H1 (cell line): ENCODE data around the gene GALNT9. TPM values are rescaled to one million over a fixed set of nuclear protein-coding genes. Genes with fewer than 3 reads are reported as not detected.

Experiments
- CTCF ChIA-PET: fragments of 300-600 bp; sonication (Branson Sonifier 250); formaldehyde crosslinking; loops from one replicate; lab custom pipeline; 2021; ENCODE audit not compliant: partially characterized antibody; lab: Charles Lee
- POLR2A ChIA-PET: fragments of 300-600 bp; sonication (Branson Sonifier 250); formaldehyde crosslinking; loops from one replicate; lab custom pipeline; 2021; ENCODE audit warnings: inconsistent platforms; ENCODE audit not compliant: partially characterized antibody; lab: Charles Lee
- DNase-seq, 2 experiments: peaks; one replicate each; pipeline versions ENCODE4 v3.0.0 to v3.0.0-alpha.2; 2010 to 2022; ENCODE audit warnings: low spot score in 2 of 2, low read depth in 1 of 2, mixed read lengths in 1 of 2
- FAIRE-seq: peaks from 2 replicates; lab custom pipeline; 2011; peaks lifted over from hg19 to GRCh38; lab: Jason Lieb, UNC
- H2AFZ ChIP-seq: 2 replicates; pipeline ENCODE4 v1.8.1; 2012; ENCODE audit warnings: low read length, inconsistent platforms
- H2AK5ac ChIP-seq: 2 replicates; pipeline ENCODE4 v1.6.1; 2013; ENCODE audit warnings: low read depth, low read length
- H2BK120ac ChIP-seq: replicated peaks from 2 replicates; pipeline ENCODE3; 2013; ENCODE audit warnings: low read depth, low read length, inconsistent platforms
- H2BK12ac ChIP-seq: 2 replicates; pipeline ENCODE4 v1.6.1; 2013; ENCODE audit warnings: low read depth, low read length
- H2BK15ac ChIP-seq: 2 replicates; pipeline ENCODE4 v1.6.1; 2013; ENCODE audit warnings: low read length
- H2BK20ac ChIP-seq: 2 replicates; pipeline ENCODE4 v1.6.1; 2013; ENCODE audit warnings: low read length
- H2BK5ac ChIP-seq: 2 replicates; pipeline ENCODE4 v1.6.1; 2013; ENCODE audit warnings: low read depth, low read length
- H3K14ac ChIP-seq: 2 replicates; pipeline ENCODE4 v1.6.1; 2013; ENCODE audit warnings: inconsistent platforms; ENCODE audit not compliant: insufficient read length
- H3K18ac ChIP-seq: 2 replicates; pipeline ENCODE4 v1.6.1; 2013; ENCODE audit warnings: low read length; ENCODE audit errors: extremely low read depth
- H3K23ac ChIP-seq: 2 replicates; pipeline ENCODE4 v1.6.1; 2013; ENCODE audit warnings: inconsistent platforms; ENCODE audit not compliant: insufficient read length
- H3K23me2 ChIP-seq: 2 replicates; pipeline ENCODE4 v1.6.1; 2013; ENCODE audit warnings: low read depth, low read length
- H3K27ac ChIP-seq: 2 replicates; pipeline ENCODE4 v1.6.1; 2011; ENCODE audit warnings: low read depth, low read length, inconsistent platforms
- H3K27me3 ChIP-seq, 4 experiments: replicated peaks in 1 of 4; 1 replicate in 1 of 4; 2 replicates in 3 of 4; pipeline versions ENCODE4 v1.6.1 to v1.8.1; 2011 to 2013; ENCODE audit warnings: low read length in 3 of 4, mild to moderate bottlenecking in 3 of 4, inconsistent platforms in 2 of 4, mixed read lengths in 2 of 4, moderate library complexity in 1 of 4; ENCODE audit not compliant: control insufficient read depth in 3 of 4, insufficient read depth in 3 of 4; ENCODE audit errors: extremely low read depth in 1 of 4
- H3K36me3 ChIP-seq, 4 experiments: 2 replicates each; pipeline versions ENCODE4 v1.6.1 to v1.8.1; 2011 to 2013; ENCODE audit warnings: mild to moderate bottlenecking in 4 of 4, low read length in 3 of 4, moderate library complexity in 2 of 4, control low read depth in 1 of 4, inconsistent platforms in 1 of 4; ENCODE audit not compliant: insufficient read depth in 4 of 4, control insufficient read depth in 2 of 4
- H3K4ac ChIP-seq: replicated peaks from 2 replicates; pipeline ENCODE3; 2013; ENCODE audit warnings: low read length, low read depth, mixed read lengths, inconsistent platforms; ENCODE audit not compliant: insufficient read length
- H3K4me1 ChIP-seq, 4 experiments: replicated peaks in 1 of 4; 1 replicate in 1 of 4; 2 replicates in 3 of 4; pipeline versions ENCODE4 v1.6.1 to v1.8.1; 2011 to 2013; ENCODE audit warnings: low read length in 3 of 4, inconsistent platforms in 2 of 4, mixed read lengths in 1 of 4; ENCODE audit not compliant: insufficient read depth in 4 of 4, control insufficient read depth in 3 of 4
- H3K4me2 ChIP-seq, 2 experiments: 2 replicates each; pipeline versions ENCODE4 v1.6.1 to v1.8.1; 2011 to 2013; ENCODE audit warnings: low read depth in 2 of 2, low read length in 2 of 2, control low read depth in 1 of 2, inconsistent platforms in 1 of 2, mild to moderate bottlenecking in 1 of 2; ENCODE audit not compliant: insufficient read depth in 1 of 2
- H3K4me3 ChIP-seq, 4 experiments: fragments of 200-600, 300-600 bp in 1 of 4; sonication (generic), shearing (Covaris generic), sonication (Bioruptor Twin) in 1 of 4; 2 replicates each; pipeline versions ENCODE4 v1.5.1 to v1.8.1; 2011 to 2016; ENCODE audit warnings: low read length in 4 of 4, low read depth in 3 of 4, control low read depth in 2 of 4, inconsistent platforms in 2 of 4, mild to moderate bottlenecking in 2 of 4, mixed read lengths in 1 of 4, moderate library complexity in 1 of 4; ENCODE audit not compliant: insufficient read depth in 2 of 4; ENCODE audit errors: extremely low read depth in 1 of 4
- H3K56ac ChIP-seq: replicated peaks from 2 replicates; pipeline ENCODE3; 2013; ENCODE audit warnings: low read depth, mild to moderate bottlenecking, mixed read lengths, low read length, inconsistent platforms; ENCODE audit not compliant: insufficient read length
- H3K79me1 ChIP-seq: 2 replicates; pipeline ENCODE4 v1.6.1; 2013; ENCODE audit warnings: low read depth, low read length, control low read depth
- H3K79me2 ChIP-seq, 2 experiments: 2 replicates each; pipeline versions ENCODE4 v1.6.1 to v1.8.1; 2012 to 2013; ENCODE audit warnings: low read length in 2 of 2, mild to moderate bottlenecking in 2 of 2, inconsistent platforms in 1 of 2; ENCODE audit not compliant: insufficient read depth in 2 of 2, control insufficient read depth in 1 of 2
- H3K9ac ChIP-seq, 4 experiments: replicated peaks in 1 of 4; 1 replicate in 1 of 4; 2 replicates in 3 of 4; pipeline versions ENCODE4 v1.6.1 to v1.8.1; 2011 to 2013; ENCODE audit warnings: low read depth in 3 of 4, low read length in 3 of 4, control low read depth in 2 of 4, mild to moderate bottlenecking in 2 of 4, moderate library complexity in 2 of 4, inconsistent platforms in 1 of 4; ENCODE audit errors: extremely low read depth in 1 of 4
- H3K9me3 ChIP-seq, 2 experiments: 2 replicates each; pipeline versions ENCODE4 v1.6.1 to v1.8.1; 2012 to 2013; ENCODE audit warnings: mild to moderate bottlenecking in 2 of 2, moderate library complexity in 2 of 2, control low read depth in 1 of 2, inconsistent platforms in 1 of 2, low read depth in 1 of 2, low read length in 1 of 2, mixed read lengths in 1 of 2; ENCODE audit not compliant: insufficient read depth in 2 of 2
- H4K20me1 ChIP-seq, 2 experiments: replicated peaks in 1 of 2; 2 replicates each; pipeline versions ENCODE3 to v1.8.1; 2011 to 2013; ENCODE audit warnings: inconsistent platforms in 2 of 2, low read length in 2 of 2, mild to moderate bottlenecking in 1 of 2; ENCODE audit not compliant: insufficient read depth in 2 of 2, control insufficient read depth in 1 of 2
- H4K5ac ChIP-seq: 2 replicates; pipeline ENCODE4 v1.6.1; 2013; ENCODE audit warnings: low read length, low read depth, mixed read lengths, inconsistent platforms; ENCODE audit not compliant: insufficient read length
- H4K8ac ChIP-seq: 2 replicates; pipeline ENCODE4 v1.8.0; 2013; ENCODE audit warnings: mild to moderate bottlenecking, moderate library complexity, low read length, inconsistent platforms; ENCODE audit not compliant: insufficient read depth; ENCODE audit errors: extremely low read depth
- H4K91ac ChIP-seq: replicated peaks from 2 replicates; pipeline ENCODE3; 2013; ENCODE audit warnings: low read length, mixed read lengths, inconsistent platforms; ENCODE audit not compliant: insufficient read length
- BACH1 ChIP-seq: IDR thresholded peaks from 2 replicates; pipeline ENCODE4 v1.6.1; 2012; ENCODE audit warnings: low read length, improper control_type of control experiment
- CHD1 ChIP-seq: IDR thresholded peaks from 2 replicates; pipeline ENCODE4 v1.6.1; 2012; ENCODE audit warnings: low read depth, low read length, improper control_type of control experiment
- JUN ChIP-seq: IDR thresholded peaks from 2 replicates; pipeline ENCODE4 v1.6.1; 2011; ENCODE audit warnings: low read depth, mild to moderate bottlenecking, improper control_type of control experiment, low read length
- KDM1A ChIP-seq: fragments of 200-600, 300-600 bp; sonication (generic); IDR thresholded peaks from 2 replicates; pipeline ENCODE4 v1.7.1; 2016; ENCODE audit warnings: mild to moderate bottlenecking, low read length, borderline replicate concordance
- PHF8 ChIP-seq: fragments of 200-600 bp; sonication (generic); conservative IDR thresholded peaks from 2 replicates; pipeline ENCODE4 v1.7.1; 2012; ENCODE audit warnings: low read depth, mild to moderate bottlenecking, inconsistent platforms, low read length, moderate library complexity
- RNF2 ChIP-seq: fragments of 200-900, 300-1000 bp; sonication (generic); IDR thresholded peaks from 2 replicates; pipeline ENCODE4 v1.7.1; 2016; ENCODE audit warnings: borderline replicate concordance, low read depth, mild to moderate bottlenecking, antibody characterized with exemption, low read length; ENCODE audit not compliant: poor library complexity, severe bottlenecking; ENCODE audit errors: missing control alignments
- SIX5 ChIP-seq: IDR thresholded peaks from 2 replicates; pipeline ENCODE4 v1.6.1; 2011; ENCODE audit warnings: mild to moderate bottlenecking, low read depth, low read length
- TEAD4 ChIP-seq: IDR thresholded peaks from 2 replicates; pipeline ENCODE4 v1.6.1; 2012; ENCODE audit warnings: low read depth, low read length, inconsistent platforms, mixed read lengths
- WGBS, 2 experiments: shearing (Covaris generic) in 1 of 2; methylation state at CpG; one replicate each; pipeline versions ENCODE4 v1.1.6 to v1.1.7; 2013 to 2015; ENCODE audit warnings: low lambda C conversion rate in 2 of 2, mixed read lengths in 2 of 2, inconsistent platforms in 1 of 2, low coverage in 1 of 2, missing lambda C conversion rate in 1 of 2; ENCODE audit not compliant: insufficient replicate concordance in 2 of 2, insufficient coverage in 1 of 2, insufficient read length in 1 of 2; ENCODE audit errors: extremely low coverage in 1 of 2, missing lambda C conversion rate in 1 of 2; 5-methylcytosine and 5-hydroxymethylcytosine counted together
- polyA plus RNA-seq, 7 experiments: library from polyadenylated mRNA; depleted of rRNA in 3 of 7; stranded (reverse) in 5 of 7; unstranded in 2 of 7; fragments of >200 nt in 5 of 7; fragments of 200-250 nt in 2 of 7; gene quantifications; 1 replicate in 5 of 7; 2 replicates in 1 of 7; 4 replicates in 1 of 7; pipeline versions ENCODE4 v1.2.1 to v1.2.3, GENCODE V29; 2011 to 2013; ENCODE audit warnings: missing spikeins in 2 of 7, mixed read lengths in 2 of 7
- total RNA-seq: library from RNA; stranded (reverse); fragmentation: NEBNext Ultra II Directional; extraction: Animal tissue kit (Norgen Biotek cat#: 25700); gene quantifications from 2 replicates; pipeline ENCODE4 v1.2.1, GENCODE V29; 2021
- TF ChIP-seq, protein P1 (sequence below), 3 experiments: IDR thresholded peaks; 1 replicate in 2 of 3; 2 replicates in 1 of 3; pipeline versions ENCODE4 v1.5.1 to v1.6.1; 2011; ENCODE audit warnings: low read length in 3 of 3, mild to moderate bottlenecking in 3 of 3, inconsistent platforms in 2 of 3, low read depth in 1 of 3, moderate library complexity in 1 of 3; ENCODE audit not compliant: insufficient read depth in 1 of 3; ENCODE audit errors: control extremely low read depth in 1 of 3
- TF ChIP-seq, protein P2 (sequence below): IDR thresholded peaks from 2 replicates; pipeline ENCODE4 v1.6.1; 2011; ENCODE audit warnings: low read depth, mild to moderate bottlenecking, low read length; ENCODE audit not compliant: insufficient read depth
- TF ChIP-seq, protein P3 (sequence below): IDR thresholded peaks from 2 replicates; pipeline ENCODE4 v1.6.1; 2012; ENCODE audit warnings: inconsistent platforms

Gene GALNT9
- total and polyA plus RNA-seq, 2 of the 8 experiments (the other 6 are each of a cell fraction or from before 2014, with no cell fraction given) = 2.0 to 3.6 TPM

DNA sequence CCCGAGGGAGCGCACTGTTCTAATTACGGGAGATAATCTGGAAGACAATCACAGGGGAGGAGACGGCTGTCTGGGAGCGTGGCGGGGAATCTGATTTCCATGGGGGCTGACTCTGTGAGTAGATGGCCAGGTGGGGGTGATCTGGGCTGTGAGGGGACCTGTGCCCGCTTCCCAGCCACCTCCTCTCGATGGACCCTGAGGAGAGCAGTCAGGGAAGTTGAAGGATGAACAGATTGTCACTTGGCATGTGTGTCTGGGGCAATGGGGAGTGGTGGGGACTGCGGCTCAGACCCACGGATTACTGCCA lies 22.6 kb downstream of the GALNT9 start:
- no peak overlapping the region for H3K56ac ChIP-seq
- H4K8ac ChIP-seq = no peak overlapping the region
- no peaks in the 10 kb centered on the region for H3K79me2 ChIP-seq
- no peak overlapping the region for H3K18ac ChIP-seq
- no peaks in the 10 kb centered on the region for H3K23me2 ChIP-seq
- H3K4me2 ChIP-seq = no peak overlapping the region
- no peak overlapping the region for H2BK20ac ChIP-seq
- H3K9me3 ChIP-seq = peaks cover 0 to 15% of the 10 kb centered on the region in 2 experiments; a peak in 2 of 4 replicates
- WGBS, 2 experiments = 82% methylated on average over 8 of the region's 10 CpGs; no CpG with 5 or more reads in 1 of the 2 experiments
- POLR2A ChIA-PET = no interaction called here
- H3K9ac ChIP-seq = no peak overlapping the region
- H2BK120ac ChIP-seq = no peak overlapping the region
- no peak overlapping the region for H2AFZ ChIP-seq
- H3K4ac ChIP-seq = no peak overlapping the region
- no peaks in the 10 kb centered on the region for H3K36me3 ChIP-seq
- H3K79me1 ChIP-seq = no peaks in the 10 kb centered on the region
- H3K4me1 ChIP-seq = no peaks in the 10 kb centered on the region; a peak in 1 of 7 replicates
- H3K14ac ChIP-seq = no peak overlapping the region
- TF ChIP-seq CHD1 (no peak), BACH1 (no peak), JUN (no peak), KDM1A (no peak), PHF8 (no peak), SIX5 (no peak), TEAD4 (no peak), RNF2 (no peak)
- TF ChIP-seq, protein P1, sequence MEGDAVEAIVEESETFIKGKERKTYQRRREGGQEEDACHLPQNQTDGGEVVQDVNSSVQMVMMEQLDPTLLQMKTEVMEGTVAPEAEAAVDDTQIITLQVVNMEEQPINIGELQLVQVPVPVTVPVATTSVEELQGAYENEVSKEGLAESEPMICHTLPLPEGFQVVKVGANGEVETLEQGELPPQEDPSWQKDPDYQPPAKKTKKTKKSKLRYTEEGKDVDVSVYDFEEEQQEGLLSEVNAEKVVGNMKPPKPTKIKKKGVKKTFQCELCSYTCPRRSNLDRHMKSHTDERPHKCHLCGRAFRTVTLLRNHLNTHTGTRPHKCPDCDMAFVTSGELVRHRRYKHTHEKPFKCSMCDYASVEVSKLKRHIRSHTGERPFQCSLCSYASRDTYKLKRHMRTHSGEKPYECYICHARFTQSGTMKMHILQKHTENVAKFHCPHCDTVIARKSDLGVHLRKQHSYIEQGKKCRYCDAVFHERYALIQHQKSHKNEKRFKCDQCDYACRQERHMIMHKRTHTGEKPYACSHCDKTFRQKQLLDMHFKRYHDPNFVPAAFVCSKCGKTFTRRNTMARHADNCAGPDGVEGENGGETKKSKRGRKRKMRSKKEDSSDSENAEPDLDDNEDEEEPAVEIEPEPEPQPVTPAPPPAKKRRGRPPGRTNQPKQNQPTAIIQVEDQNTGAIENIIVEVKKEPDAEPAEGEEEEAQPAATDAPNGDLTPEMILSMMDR (IDR thresholded peaks at IDR 0.05; ENCODE audit: control extremely low read depth in 1 of 3, insufficient read depth in 1 of 3, low read depth in 1 of 3, low read length in 3 of 3) = no peak
- TF ChIP-seq, protein P2, sequence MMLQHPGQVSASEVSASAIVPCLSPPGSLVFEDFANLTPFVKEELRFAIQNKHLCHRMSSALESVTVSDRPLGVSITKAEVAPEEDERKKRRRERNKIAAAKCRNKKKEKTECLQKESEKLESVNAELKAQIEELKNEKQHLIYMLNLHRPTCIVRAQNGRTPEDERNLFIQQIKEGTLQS = no peak
- TF ChIP-seq, protein P3, sequence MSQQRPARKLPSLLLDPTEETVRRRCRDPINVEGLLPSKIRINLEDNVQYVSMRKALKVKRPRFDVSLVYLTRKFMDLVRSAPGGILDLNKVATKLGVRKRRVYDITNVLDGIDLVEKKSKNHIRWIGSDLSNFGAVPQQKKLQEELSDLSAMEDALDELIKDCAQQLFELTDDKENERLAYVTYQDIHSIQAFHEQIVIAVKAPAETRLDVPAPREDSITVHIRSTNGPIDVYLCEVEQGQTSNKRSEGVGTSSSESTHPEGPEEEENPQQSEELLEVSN = no peak
- CTCF ChIA-PET = no interaction called here
- no peaks in the 10 kb centered on the region for H4K20me1 ChIP-seq
- no peak overlapping the region for H4K91ac ChIP-seq
- DNase-seq (no peak), FAIRE-seq (no peak)
- H4K5ac ChIP-seq = no peak overlapping the region
- H2AK5ac ChIP-seq = no peak overlapping the region
- no peak overlapping the region for H2BK5ac ChIP-seq
- peaks cover 0 to 9% (median 3%) of the 10 kb centered on the region in 4 experiments; a peak in 3 of 7 replicates for H3K27me3 ChIP-seq
- no peak overlapping the region for H2BK15ac ChIP-seq
- H3K4me3 ChIP-seq = no peak overlapping the region
- H3K27ac ChIP-seq = no peak overlapping the region
- no peak overlapping the region for H3K23ac ChIP-seq
- no peak overlapping the region for H2BK12ac ChIP-seq
